Inflammatory macrophage (primary cell): ENCODE results near the gene HNRNPL.
"Not testable (repeated sequence)": the region's sequence is repeated elsewhere in the genome, so short reads cannot be mapped to it uniquely, and the experiment has no call there.

Experiments
- DNase-seq, 2 donors: peaks; one replicate each; pipeline ENCODE4 v3.0.0-alpha.2; 2020 to 2022

HNRNPL gene

DNA sequence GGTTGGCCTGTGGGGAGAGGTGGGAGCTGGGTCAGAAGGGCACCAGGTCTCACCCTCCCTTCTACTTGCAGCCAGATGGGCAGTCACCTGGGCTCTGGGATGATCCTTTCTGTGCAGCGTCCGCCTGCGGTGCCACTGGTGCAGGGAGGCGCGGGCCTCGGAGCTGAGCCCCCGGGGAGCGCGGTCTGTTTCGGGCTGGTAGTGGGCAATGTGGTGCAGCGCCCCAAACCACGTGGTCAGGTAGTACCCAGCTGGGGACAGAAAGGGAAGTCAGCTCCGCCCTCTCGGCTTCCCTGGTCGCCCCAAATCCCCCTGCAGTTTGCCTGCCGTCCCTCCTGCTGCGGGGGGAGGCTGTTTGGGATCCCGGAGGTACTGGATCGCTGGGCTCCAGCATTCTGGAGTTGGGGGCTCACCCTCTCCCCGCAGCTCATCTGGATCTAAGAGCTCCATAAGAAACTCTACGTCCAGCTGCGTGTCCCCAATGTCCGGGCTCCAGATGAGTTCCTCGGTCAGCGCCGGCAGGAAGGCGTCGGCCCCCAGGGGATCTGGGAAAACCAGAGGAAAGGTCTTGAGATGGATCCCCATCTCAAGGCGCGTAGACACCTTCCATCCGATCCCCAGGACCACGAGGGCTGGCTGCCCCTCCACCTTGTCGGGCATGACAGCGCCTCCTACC lies 19.5 kb upstream of the HNRNPL start:
- DNase-seq, result no peak

DNA sequence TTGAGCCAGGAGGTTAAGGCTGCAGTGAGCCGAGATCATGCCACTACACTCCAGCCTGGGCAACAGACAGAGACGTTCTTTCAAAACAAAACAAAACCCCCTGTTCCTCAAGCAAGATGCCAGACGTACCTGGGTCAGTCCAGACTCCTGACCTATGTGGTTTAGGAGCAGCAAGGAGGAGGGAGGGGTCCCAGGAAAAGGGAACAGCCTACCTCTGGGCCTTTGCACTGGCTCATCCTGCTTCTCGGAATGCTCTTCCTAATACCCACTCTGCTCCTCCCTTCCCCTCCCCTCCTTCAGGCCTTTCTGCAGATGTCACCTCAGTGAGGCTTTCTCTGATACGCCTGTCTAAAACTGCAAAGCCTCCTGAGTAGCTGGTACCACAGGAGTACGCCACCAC lies 18.8 kb upstream of the HNRNPL start:
- no peak for DNase-seq

DNA sequence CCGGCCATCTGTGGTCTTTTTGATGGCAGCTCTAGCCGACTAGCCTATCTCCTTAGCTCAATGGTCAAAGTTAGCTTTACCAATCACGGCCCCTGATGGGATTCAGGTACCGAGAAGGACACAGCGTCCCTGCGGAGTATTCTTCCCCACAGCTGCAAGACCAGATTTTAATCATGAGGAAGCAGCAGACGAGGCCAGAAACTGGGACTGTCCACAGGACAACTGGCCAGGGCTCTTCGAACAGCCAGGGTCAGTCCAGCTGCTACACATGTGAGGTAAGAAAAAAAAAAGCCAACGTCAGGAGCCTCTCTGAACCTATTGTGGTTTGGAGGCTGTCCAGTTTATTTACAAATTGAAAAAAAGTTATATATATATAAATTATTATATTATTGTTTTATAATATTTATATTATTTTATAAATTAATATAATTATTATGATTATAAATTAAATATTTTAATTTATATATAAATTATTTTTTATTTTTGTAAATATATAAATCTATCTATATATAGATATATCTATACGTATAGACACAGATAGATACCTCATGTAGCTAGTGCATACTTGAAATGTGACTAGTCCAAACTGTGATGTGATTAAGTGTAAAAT lies 17.5 kb upstream of the HNRNPL start:
- no peak for DNase-seq

GRCh38 chr19:38862321-38863059 lies 12.7 kb upstream of the HNRNPL start:
- DNase-seq, result no peak

- DNase-seq, result no peak
These were observed 11.6 kb upstream of the HNRNPL start for GRCh38 chr19:38861368-38861767.

DNA sequence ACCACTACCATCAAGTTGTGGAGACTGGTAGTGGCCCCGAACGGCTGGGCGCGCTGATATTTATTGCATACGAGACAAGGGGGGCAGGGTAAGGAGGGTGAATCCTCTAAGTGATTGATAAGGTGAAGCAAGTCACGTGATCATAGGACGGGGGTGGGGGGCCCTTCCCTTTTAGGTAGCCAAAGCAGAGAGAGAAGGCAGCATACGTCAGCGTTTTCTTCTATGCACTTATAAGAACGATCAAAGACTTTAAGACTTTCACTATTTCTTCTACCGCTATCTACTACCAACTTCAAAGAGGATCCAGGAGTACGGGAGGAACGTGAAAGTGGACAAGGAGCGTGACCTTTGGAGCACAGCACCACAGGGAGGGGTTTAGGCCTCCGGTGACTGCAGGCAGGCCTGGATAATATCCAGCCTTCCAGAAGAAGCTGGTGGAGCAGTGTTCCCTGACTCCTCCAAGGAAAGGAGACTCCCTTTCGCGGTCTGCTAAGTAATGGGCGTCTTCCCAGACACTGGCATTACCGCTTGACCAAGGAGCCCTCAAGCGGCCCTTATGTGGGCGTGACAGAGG lies 9.9 kb upstream of the HNRNPL start:
- not testable (repeated sequence) for DNase-seq

GRCh38 chr19:38856813-38857212 lies 7.0 kb upstream of the HNRNPL start:
- no peak for DNase-seq

- not testable (repeated sequence) for DNase-seq
These were observed 6.0 kb upstream of the HNRNPL start for GRCh38 chr19:38855751-38856150.

- DNase-seq, result not testable (repeated sequence)
These were observed 5.2 kb upstream of the HNRNPL start for GRCh38 chr19:38854961-38855360.

GRCh38 chr19:38853214-38853613 lies 3.4 kb upstream of the HNRNPL start:
- no peak for DNase-seq

DNA sequence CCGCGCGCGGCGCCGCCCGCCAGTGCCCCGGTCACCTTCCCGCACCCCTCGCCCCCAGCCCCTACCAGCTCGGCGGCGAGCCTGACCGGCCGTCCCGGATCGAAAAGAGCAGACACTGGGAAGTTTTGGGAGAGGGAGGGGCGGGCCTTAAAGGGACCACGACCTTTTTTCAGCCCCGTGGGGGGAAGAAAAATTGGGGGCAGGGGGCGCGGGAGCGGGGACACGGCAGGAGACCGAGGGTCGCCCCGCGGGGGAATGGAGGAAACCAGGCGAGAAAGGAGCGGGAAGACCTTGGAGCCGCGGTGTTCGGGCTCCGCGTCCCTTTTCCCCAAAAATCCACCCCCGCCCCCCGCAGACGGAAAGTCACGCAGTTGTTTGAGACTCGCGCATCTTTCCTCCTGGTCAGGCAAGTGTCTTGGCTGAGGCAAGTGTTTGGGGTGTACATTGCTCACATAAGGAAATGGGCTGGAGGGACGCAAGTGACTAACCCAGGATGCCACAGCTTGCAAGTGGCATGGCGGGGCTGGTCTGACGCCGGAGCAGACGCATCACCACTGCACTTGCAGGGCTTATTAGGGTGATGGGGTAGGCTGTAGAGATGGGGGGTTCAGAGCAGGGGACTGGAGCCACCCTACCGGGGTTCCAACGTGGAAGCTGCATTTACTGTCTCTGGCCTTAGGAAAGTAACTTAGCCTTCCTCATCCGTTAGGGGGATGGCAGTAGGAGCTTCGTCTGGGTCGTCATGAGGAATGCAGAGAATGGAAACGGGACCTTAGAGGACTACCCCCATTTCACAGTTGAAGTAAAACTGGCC lies 2.7 kb upstream of the HNRNPL start:
- DNase-seq, result peak; percentile 59 to 80

GRCh38 chr19:38851622-38852230 lies 1.9 kb upstream of the HNRNPL start:
- DNase-seq, result peak; percentile 95 to 97

DNA sequence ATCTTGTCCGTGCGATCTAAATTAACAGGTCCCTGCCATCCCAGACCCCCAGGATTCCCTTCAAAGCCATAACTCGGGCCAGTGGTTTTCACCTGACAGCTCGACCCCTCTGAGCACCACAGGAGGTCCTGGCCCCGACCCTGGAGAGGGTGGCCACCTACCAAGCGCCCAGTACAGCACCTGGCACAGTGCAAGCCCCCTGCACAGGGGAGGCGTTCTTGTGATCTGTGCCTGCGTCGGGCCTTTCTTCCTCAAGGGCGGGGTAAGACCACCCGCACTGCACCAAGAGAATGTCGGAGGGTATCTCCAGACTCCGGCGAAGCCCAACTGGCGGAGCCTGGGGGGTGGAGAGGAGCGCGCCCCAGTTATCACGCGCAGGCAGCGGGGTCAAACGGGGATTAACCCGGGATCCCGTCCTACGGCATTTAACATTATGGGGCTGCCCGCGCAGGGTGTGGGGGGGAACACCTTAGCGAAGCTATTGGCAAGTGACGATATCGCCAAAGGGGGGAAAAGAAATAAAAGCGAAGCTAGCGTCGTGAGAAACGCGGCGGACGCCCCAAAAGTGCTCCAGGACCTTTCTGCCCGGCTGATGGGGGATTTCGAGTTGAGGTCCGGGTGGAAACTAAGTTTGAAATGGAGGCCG lies 1.3 kb upstream of the HNRNPL start:
- DNase-seq, result peak; percentile 10 to 35

DNA sequence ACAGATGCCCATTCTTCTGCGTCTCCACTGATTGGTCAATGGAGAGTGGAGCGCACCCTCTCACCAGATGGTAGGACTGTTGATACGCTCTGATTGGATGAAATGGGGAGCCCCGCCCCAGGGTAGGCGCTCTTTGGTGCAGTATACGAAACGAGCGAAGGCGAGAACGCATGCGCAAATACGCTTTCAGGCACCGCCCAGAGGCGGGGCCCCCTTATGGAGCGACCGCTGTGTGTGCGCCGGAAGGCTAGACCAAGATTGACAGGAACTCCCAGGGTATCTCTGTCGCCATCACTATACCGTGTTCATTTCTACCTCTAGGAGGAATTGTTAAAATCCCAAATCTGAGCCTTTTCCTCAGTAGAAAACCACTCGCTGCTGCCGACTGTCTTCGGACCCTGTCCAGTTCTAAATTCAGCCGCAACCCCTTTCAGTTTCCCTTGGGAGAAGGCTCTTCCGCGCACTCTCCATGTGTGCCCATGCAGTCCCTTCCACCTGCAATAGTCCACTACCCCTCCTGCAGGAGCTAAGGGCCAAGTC lies 720 bp upstream of the HNRNPL start:
- DNase-seq, result no peak

DNA sequence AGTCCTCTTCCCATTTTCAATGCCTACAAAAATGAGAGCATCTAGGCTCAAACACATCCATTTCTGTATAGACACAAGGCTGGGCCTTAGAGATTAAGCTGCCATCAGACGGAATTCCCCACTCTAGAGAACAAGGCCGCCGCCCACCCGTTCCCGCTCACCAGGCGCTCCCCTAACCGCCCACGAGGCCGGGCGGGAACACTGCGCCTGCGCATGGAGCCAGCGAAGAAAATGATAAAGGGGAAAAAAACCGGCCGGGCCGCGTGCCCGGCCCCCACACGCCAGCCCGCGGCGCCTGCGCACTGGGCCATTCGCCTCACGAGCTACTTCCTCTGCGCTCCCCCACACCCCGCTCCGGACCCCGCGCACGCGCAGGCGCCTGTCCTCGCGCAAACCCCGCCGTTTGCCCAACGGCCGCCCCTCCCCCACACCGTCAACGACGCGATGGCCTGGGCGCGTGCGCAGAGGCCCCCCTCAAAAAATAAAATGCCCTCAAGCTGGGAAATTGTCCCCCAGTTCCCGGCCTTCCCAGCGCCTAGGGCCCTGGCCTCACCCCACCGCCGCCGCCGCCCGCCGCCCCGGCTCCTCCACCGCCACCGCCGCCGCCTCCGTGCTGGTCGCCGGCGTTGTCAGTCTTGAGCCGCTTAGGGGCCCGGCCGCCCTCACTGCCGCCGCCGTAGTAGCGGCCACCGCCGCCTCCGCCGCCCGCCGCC lies 483 bp downstream of the HNRNPL start:
- DNase-seq, result peak; percentile 98 to 99

- no peak for DNase-seq
These were observed 1.3 kb downstream of the HNRNPL start for GRCh38 chr19:38848299-38849146.

GRCh38 chr19:38846097-38846496 lies 3.7 kb downstream of the HNRNPL start:
- DNase-seq, result no peak

DNA sequence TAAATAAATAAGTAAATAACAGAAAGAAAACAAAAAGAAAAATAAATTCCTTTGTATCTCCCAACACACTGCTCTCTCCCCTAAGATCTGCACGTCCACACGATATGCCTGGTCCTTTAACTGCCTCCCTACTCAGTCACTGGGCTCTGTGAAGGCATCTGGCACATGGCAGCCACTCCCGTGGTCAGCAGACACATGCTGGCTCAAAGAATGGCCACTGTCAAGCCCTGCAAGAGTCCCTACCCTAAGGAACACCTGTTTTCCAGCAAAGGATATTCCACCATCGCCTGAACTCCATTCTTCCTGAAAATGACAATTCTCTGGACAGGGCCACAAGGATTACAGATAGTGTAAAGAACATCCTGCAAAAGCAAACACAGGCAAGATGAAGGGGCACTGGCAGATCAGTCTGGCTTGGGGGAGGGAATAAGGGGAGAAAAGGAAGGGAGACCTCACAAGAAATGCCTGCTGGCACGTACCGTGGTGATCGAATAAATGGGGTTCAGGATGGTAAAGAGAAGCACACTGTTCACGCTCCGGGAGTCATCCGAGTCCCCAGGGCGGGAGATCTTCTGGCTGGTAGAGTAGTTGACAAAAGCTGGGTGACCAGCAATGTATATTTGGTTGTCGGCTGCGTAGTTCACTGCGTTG lies 4.3 kb downstream of the HNRNPL start:
- DNase-seq, result no peak

GRCh38 chr19:38844093-38844686 lies 5.6 kb downstream of the HNRNPL start:
- no peak for DNase-seq
